GM18499 (cell line): ENCODE results near the gene CCDC112.
"Not testable (repeated sequence)": the region's sequence is repeated elsewhere in the genome, so short reads cannot be mapped to it uniquely, and the experiment has no call there.

Experiments
- ATAC-seq: cut with Tn5 transposase; IDR thresholded peaks from one replicate; pipeline ENCODE4 v1.9.1; 2021; ENCODE audit warnings: moderate number of reproducible peaks; ENCODE audit not compliant: insufficient read depth, unreplicated experiment

CCDC112 gene

DNA sequence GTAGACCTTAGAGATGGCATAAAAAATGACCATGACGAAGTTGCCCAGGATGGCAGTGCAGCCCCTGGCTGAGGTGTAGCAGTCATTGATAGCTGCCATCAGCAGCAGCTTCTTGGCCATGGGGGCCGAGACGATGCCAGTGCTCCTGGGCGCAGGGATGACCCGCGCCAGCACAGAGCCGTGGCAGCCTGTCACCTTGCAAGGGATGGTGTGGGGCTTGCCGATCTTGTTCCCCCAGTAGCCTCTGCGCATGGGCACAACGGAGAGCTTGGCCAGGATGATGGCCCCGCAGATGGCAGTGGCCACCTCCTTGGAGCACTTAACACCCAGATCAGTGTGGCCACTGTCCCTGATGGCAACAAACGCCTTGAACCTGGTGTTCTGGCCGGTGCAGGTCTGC, 31.7 kb downstream of the CCDC112 start:
- ATAC-seq: no peak

DNA sequence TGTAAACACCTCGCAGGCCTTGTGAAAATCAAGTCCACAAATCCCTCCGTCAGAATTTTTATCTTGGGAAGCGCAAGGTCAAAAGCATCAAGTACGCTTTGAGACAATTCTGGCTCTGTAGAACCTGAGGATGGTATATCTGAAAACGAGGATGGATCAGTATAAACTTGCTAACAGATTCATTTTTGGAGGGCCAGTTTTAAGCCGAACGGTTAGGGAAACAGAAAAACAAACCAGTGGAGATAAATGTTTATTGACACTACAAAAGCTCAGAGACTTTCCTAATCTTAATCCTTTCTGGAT, 33.4 kb downstream of the CCDC112 start:
- ATAC-seq: no peak

DNA sequence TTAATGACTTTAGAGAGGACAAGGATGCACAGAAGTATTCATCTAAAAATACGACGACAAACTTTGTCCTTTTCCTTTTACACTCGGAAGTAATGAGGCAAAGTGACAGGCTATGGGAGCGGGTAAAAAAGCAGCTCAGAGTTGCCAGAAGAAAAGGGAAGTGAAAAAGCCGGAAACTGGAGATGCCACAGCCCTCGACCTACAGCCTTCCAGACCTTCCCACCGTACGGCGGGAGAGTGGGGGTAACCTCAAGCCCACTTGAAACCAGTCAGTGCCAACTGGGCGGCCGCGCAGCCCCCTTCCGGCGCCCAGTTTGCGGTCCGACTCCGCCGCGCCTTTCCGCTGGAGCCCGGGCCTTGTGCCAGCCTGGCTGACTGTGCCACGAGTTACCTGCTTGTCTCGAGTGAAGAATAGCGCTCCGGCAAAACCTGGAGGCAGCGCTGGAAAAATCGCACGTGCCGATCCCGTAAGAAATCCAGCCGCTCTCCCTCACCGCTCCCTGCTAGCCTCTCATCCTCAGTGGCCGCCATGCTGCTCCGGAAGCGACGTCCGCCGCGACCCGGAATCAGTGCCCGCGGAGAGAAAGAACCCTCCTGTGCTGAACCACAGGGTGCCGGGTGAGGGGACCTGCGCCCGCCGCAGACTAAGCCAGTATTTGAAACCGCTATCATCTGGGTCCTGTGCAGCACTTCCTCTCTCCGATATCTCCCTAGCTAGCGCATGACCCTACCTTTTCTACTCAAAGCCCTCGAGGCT, 34.0 kb downstream of the CCDC112 start, which contains the start of gene PGGT1B:
TSS of gene PGGT1B (minus strand) at position 557 of the 757 bp plus-strand sequence. CDS start at position 531, 26 bp downstream.
- peak; percentile 69 for ATAC-seq

DNA sequence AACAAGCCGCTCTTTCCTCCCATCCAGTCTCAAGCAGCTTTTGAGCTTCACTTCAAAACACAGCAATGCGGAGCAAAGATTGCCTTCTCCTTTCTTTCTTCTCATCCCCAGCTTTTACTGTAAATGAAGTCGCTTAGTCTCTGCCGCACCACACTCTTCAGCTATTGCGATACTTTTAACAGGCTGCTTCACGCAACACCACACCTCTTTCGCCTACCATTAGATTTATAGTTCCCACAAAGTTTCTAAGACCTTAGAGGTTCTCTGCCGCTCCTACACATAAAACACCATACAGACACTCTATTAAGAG, 34.5 kb downstream of the CCDC112 start:
- peak; percentile 34 for ATAC-seq

DNA sequence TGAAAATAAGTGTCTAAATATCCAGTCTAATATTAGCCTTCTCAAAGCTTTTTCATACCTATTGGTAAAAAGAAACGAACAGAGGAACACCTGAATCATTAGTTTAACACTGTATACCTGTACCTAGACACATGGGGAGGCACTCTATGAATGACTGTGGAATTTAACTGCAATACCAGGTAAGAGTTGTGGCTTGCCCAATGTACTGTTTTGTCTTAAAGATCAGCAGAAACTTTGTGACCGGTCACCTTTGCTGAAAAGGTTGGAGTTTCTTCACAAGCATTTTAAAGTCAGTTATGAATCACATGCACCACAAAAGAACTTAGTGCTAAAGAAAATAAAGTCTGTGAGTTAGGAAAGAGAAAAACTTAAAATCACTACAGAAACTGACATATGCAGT, 36.2 kb downstream of the CCDC112 start:
- ATAC-seq: no peak

DNA sequence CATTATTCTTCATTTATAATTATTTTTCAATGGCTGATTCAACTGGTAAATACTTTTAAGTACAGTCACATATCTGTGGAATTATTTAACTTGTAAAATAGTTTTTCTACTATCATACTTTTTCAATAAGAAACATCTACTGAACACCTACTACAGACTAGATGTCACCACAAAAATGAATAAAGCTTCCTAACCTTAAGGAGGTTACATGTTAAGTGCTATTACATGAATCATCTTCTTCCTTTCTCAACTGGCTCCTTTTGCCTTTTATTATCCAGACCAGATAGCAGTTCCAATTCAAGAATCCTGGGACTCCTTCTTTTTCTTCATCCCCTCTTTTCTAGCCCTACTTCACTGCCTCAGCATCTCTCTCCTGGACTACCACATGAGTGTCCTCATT, 38.5 kb downstream of the CCDC112 start:
- no peak for ATAC-seq

DNA sequence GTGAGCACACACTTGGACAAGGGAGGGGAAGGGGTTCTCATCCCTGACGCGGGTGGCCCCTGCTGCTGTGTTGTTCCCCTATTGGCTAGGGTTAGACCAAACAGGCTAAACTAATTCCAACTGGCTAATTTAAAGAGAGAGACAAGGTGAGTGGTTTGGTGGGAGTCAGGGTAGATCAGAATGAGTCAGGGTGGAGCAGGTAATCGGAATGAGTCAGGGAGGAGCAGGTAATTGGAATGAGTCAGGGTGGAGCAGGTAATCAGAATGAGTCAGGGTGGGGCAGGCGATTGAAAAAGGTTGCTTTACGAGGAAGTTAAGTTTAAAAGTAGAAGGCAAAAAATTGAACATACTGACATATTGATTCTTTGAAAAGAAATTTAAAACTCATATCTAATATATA, 47.1 kb downstream of the CCDC112 start:
- ATAC-seq: not testable (repeated sequence)

DNA sequence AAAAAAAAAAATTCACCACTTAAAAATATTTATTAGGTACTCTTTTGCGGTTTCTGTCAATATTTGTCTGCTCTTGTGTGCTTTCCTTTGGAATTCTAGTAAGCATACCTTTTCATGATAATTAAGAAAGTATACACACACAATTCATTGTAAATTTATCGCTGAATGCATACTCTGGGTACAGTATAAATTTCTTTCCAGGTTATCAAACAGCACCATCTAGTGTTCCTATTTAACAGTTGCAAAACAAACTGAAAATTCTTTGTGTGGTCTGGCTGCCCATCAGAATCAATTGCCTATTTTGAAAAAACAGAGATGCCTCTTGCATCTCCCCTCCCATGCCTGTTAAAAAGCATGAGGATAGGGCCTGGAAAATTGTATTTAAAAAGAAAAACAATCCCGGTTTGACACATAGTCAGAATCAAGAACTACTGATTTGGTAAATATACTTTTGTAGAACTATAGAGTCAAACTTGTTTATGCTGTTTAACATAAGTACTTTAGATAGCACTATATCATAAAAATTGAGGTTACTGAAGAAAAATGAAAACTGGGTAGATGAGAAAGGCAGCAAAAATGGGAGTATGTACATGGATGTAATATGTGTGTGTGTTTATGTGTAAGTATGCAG, 50.0 kb downstream of the CCDC112 start:
- peak; percentile 63 for ATAC-seq

DNA sequence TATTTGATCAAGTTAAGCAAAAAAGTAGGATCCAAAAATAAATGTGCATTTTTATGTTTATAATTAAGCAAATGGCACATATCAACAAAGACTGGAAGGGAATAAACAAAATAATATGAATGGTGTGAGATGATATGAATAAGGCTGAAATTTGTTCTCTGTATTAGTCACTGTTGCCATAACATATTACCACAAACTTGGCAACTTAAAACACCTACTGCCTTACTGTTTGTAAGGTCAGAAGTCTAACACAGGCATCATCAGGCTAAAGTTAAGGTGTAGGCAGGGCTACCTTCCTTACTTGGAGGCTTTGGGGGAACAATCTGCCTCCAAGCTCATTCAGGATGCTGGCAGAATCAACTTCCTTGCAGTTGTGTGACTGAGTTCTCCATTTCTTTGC, 53.0 kb downstream of the CCDC112 start:
- ATAC-seq: peak; percentile 55

DNA sequence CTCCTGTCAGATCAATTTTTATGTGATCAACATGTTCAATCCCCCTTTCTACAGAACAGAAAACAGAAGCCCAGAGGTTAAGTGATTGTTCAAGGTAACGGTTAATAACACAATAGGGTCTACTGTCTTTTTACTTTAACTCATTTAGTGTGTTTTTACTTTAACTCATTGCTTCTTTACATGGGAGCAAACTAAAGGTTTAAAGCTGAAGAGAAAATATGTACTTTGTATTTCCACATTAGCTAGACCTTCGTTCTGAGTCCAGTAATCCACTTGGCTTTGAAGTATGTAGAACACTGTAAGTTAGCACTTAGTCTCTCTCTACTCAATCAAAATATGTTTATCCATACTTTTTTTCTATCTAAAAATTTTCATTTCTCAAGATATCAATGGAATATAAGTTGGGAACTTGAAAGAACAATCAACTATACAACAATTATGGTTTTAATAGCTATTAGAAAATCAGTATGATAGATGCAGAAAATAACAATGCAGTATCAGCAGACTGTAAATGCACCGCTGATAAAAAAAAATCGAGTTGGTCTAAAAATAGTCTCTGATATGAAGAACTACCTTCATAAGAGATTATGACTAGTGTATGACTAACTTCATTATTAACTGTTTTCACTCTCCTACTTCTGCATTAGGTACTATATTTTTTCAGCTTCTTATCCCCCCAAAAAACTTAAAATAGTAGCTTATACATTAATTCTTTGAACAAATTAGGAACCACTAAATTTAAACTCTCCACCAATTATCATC, 54.4 kb downstream of the CCDC112 start:
- no peak for ATAC-seq

DNA sequence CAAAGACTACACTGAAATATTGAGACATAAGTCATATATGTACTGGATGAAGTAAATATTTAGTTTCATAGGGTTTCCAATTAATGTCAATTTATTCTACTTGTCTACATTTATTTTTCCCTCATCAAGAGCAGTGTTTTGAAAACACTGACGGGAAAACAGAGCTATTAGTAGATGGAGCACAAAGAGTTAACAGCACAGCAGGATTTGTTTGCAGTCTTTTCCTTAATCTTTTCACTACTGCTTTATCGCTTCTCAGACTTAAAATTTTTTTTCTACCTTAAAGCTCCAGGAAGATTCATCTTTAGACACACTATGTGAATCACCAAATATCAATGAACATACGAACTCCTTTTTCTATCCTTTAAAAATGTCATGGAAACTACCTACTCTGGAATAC, 59.4 kb downstream of the CCDC112 start:
- no peak for ATAC-seq

DNA sequence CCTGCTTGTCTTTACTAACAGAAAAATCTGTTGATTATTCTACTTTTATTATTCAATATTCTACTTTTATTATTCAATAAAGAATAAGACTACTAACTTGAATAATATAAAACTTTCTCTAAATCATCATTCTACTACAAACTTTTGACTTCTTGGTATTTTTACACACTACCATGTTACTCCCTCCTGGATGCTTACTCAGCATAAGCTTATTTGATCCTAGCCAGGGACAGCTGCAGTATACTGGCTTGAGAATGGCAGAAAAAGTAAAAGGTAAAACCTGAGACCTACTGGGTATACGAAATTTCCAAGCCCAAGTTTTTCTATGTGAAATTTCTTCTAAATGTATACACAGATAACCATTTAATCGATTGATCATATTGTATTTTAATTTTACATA, 59.9 kb downstream of the CCDC112 start:
- no peak for ATAC-seq

DNA sequence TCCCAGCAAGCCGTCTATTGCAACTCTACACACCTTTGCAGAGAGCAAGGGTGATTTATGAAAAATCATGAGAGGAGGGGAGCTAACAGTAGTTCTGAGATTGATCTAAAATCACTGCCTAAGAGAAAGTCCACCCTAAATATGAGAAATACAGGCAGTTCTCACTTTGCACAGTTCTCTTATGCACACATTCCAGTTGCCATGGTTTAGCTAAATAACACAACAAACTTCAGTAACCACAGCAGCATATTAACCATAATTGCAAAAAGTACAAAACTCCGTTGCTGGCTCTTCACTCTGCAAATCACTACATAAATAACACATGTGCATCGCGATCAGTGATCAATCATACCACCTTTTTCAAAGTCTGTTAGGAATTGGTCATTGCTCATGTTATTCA, 64.9 kb downstream of the CCDC112 start:
- no peak for ATAC-seq

DNA sequence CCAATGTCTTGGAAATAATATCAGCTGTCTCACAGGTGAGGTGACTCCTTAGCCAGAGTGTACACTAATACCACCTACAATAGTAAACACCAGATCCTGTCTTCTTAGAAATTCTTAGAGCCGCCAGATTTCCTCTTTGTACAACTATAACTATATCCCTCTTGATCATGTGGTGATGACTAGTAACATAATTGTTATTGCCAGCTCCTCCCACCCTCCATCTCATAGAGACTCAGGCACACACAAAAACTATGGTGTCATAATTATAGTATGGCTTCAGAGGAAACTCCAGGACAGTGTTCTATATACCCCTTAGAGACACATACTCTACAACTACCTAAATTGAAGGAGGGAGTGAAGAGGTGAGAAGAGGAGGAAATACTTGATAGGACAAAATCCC, 66.8 kb downstream of the CCDC112 start:
- no peak for ATAC-seq

DNA sequence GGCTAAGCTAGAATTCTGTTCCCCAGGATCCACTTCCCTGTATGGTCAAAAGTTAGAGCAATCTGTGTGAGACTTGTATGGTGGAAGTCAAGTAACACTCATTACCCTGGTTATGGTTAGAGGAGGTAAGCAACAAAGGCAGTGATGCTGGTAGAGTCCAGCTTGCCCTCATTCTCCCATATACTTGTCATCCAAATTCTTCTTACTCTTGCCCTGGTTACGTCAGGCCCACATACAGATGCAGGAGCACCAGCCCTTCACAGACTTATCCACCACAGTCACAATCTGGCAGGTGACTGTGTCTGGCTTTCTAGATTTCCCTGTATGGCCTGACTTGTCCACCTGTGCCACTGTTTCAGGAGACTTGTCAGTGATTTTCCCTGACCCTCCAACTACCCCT, 69.2 kb downstream of the CCDC112 start:
- ATAC-seq: no peak
